Vagina (tissue), 2 donors: ENCODE measurements around the gene CPAMD8.

Source experiments
- CTCF ChIP-seq, 3 experiments: fragments of 450-650 bp in 2 of 3; fragments of 200-600 bp in 1 of 3; sonication (generic) in 1 of 3; IDR thresholded peaks; one replicate each; pipeline ENCODE4 v1.5.1; 2017 to 2019; ENCODE audit warnings: antibody characterized with exemption in 3 of 3, mild to moderate bottlenecking in 2 of 3, moderate library complexity in 2 of 3
- POLR2A ChIP-seq, 2 donors: fragments of 450-650 bp; IDR thresholded peaks; one replicate each; pipeline ENCODE4 v1.6.1; 2017; ENCODE audit warnings: antibody characterized with exemption in 2 of 2, mild to moderate bottlenecking in 2 of 2, moderate library complexity in 2 of 2
- POLR2AphosphoS5 ChIP-seq, 2 donors: sonication (generic); formaldehyde crosslinking; IDR thresholded peaks; one replicate each; pipeline ENCODE4 v1.9.0; 2017; ENCODE audit warnings: antibody characterized with exemption in 2 of 2, mild to moderate bottlenecking in 2 of 2, low read depth in 1 of 2; ENCODE audit not compliant: insufficient read depth in 1 of 2

GRCh38 chr19:16867211-16867610 lies 159.4 kb downstream of the CPAMD8 start:
- TF ChIP-seq CTCF (IDR thresholded peaks at IDR 0.05) (no peak), POLR2AphosphoS5 (IDR thresholded peaks at IDR 0.05; ENCODE audit: insufficient read depth in 1 of 2, low read depth in 1 of 2) (no peak), POLR2A (IDR thresholded peaks at IDR 0.05) (no peak)
